Measurements from ENCODE around the gene MAPK1.
"Not testable (repeated sequence)": the region's sequence is repeated elsewhere in the genome, so short reads cannot be mapped to it uniquely, and the experiment has no call there.

MAPK1 gene

GRCh38 chr22:21760640-21761039, 106.8 kb downstream of the MAPK1 start:
- in situ Hi-C loops (cut with HindIII; ENCODE audit: low sequenced_read_pairs), result loop anchor here (5.0 kb wide), 2 partner anchors 48 to 52 kb away; no protein-coding TSS in a partner anchor

GRCh38 chr22:21759646-21760376, 107.6 kb downstream of the MAPK1 start:
- in situ Hi-C loops (cut with HindIII; ENCODE audit: low sequenced_read_pairs), result loop anchor here (5.0 kb wide), 2 partner anchors 48 to 52 kb away; no protein-coding TSS in a partner anchor

GRCh38 chr22:21759093-21759492, 108.4 kb downstream of the MAPK1 start:
- in situ Hi-C loops (cut with HindIII; ENCODE audit: low sequenced_read_pairs), result no loop called here

- in situ Hi-C loops (cut with HindIII; ENCODE audit: low sequenced_read_pairs), result no loop called here
These were observed 109.2 kb downstream of the MAPK1 start for GRCh38 chr22:21758091-21758864.

- in situ Hi-C loops (cut with HindIII; ENCODE audit: low sequenced_read_pairs), result no loop called here
These were observed 111.6 kb downstream of the MAPK1 start for GRCh38 chr22:21755851-21756284.

- in situ Hi-C loops (cut with HindIII; ENCODE audit: low sequenced_read_pairs), result no loop called here
These were observed 112.9 kb downstream of the MAPK1 start for GRCh38 chr22:21754523-21754922.

- in situ Hi-C loops (cut with HindIII; ENCODE audit: low sequenced_read_pairs), result no loop called here
These were observed 113.9 kb downstream of the MAPK1 start for GRCh38 chr22:21753374-21754111.

- in situ Hi-C loops (cut with HindIII; ENCODE audit: low sequenced_read_pairs), result no loop called here
These were observed 115.2 kb downstream of the MAPK1 start for GRCh38 chr22:21752276-21752675.

- in situ Hi-C loops (cut with HindIII; ENCODE audit: low sequenced_read_pairs), result no loop called here
These were observed 121.5 kb downstream of the MAPK1 start for GRCh38 chr22:21745948-21746347.

GRCh38 chr22:21744917-21745316, 122.5 kb downstream of the MAPK1 start:
- in situ Hi-C loops (cut with HindIII; ENCODE audit: low sequenced_read_pairs), result not testable (repeated sequence)

GRCh38 chr22:21741790-21742189, 125.7 kb downstream of the MAPK1 start:
- in situ Hi-C loops (cut with HindIII; ENCODE audit: low sequenced_read_pairs), result no loop called here

GRCh38 chr22:21741059-21741458, 126.4 kb downstream of the MAPK1 start:
- in situ Hi-C loops (cut with HindIII; ENCODE audit: low sequenced_read_pairs), result no loop called here

- in situ Hi-C loops (cut with HindIII; ENCODE audit: low sequenced_read_pairs), result no loop called here
These were observed 127.5 kb downstream of the MAPK1 start for GRCh38 chr22:21739828-21740377.

- in situ Hi-C loops (cut with HindIII; ENCODE audit: low sequenced_read_pairs), result no loop called here
These were observed 128.5 kb downstream of the MAPK1 start for GRCh38 chr22:21738966-21739365.

- in situ Hi-C loops (cut with HindIII; ENCODE audit: low sequenced_read_pairs), result no loop called here
These were observed 129.4 kb downstream of the MAPK1 start for GRCh38 chr22:21738081-21738480.

GRCh38 chr22:21736948-21737347, 130.5 kb downstream of the MAPK1 start:
- in situ Hi-C loops (cut with HindIII; ENCODE audit: low sequenced_read_pairs), result no loop called here

GRCh38 chr22:21736084-21736642, 131.3 kb downstream of the MAPK1 start:
- in situ Hi-C loops (cut with HindIII; ENCODE audit: low sequenced_read_pairs), result no loop called here

- in situ Hi-C loops (cut with HindIII; ENCODE audit: low sequenced_read_pairs), result no loop called here
These were observed 132.0 kb downstream of the MAPK1 start, which contains the start of gene YPEL1 for GRCh38 chr22:21735200-21736083. Gene YPEL1, minus strand, starts transcription at chr22:21735794. Its CDS starts 25,050 bp downstream, at chr22:21710744.

- in situ Hi-C loops (cut with HindIII; ENCODE audit: low sequenced_read_pairs), result no loop called here
These were observed 132.8 kb downstream of the MAPK1 start for GRCh38 chr22:21734540-21735199.

All from endothelial cell of hepatic sinusoid (primary cell).